GM23338 (cell line): Measurements from ENCODE around the gene RBM44. TPM values are rescaled to one million over a fixed set of nuclear protein-coding genes. Genes with fewer than 3 reads are reported as not detected.

Source experiments
- ATAC-seq: fragments of 200-7000 bp; cut with Tn5 transposase; 3 replicates; pipeline ENCODE4 v1.9.1; 2020
- DNase-seq: peaks from one replicate; pipeline ENCODE4 v3.0.0-alpha.2; 2015; ENCODE audit warnings: low spot score
- H2AFZ ChIP-seq: fragments of 200-600 bp; sonication (generic); 2 replicates; pipeline ENCODE4 v1.8.0; 2016; ENCODE audit warnings: antibody characterized with exemption, mild to moderate bottlenecking, moderate library complexity
- H3F3A ChIP-seq: fragments of 200-600 bp; sonication (generic); replicated peaks from 2 replicates; pipeline ENCODE4 v1.8.0; 2017; ENCODE audit warnings: antibody characterized with exemption, mixed run types, low read depth
- H3K27ac ChIP-seq: fragments of 200-600 bp; sonication (generic); 2 replicates; pipeline ENCODE4 v1.6.1; 2016; ENCODE audit warnings: low read depth
- H3K27me3 ChIP-seq: fragments of 200-600 bp; sonication (generic); 2 replicates; pipeline ENCODE4 v1.8.0; 2016; ENCODE audit warnings: mild to moderate bottlenecking, mixed run types, moderate library complexity; ENCODE audit not compliant: insufficient read depth
- H3K36me3 ChIP-seq: fragments of 200-600 bp; sonication (generic); 2 replicates; pipeline ENCODE4 v1.8.0; 2016; ENCODE audit warnings: mild to moderate bottlenecking; ENCODE audit not compliant: insufficient read depth
- H3K4me1 ChIP-seq: fragments of 200-600 bp; sonication (generic); 2 replicates; pipeline ENCODE4 v1.8.0; 2016; ENCODE audit warnings: mild to moderate bottlenecking, moderate library complexity; ENCODE audit not compliant: insufficient read depth
- H3K4me2 ChIP-seq: fragments of 200-600 bp; sonication (generic); 2 replicates; pipeline ENCODE4 v1.7.1; 2017; ENCODE audit warnings: mixed run types
- H3K4me3 ChIP-seq: fragments of 200-600 bp; sonication (generic); 2 replicates; pipeline ENCODE4 v1.6.1; 2016; ENCODE audit warnings: mixed run types
- H3K79me2 ChIP-seq: fragments of 200-600 bp; sonication (generic); replicated peaks from 2 replicates; pipeline ENCODE4 v1.8.0; 2017; ENCODE audit warnings: mild to moderate bottlenecking; ENCODE audit not compliant: insufficient read depth
- H3K9me2 ChIP-seq: fragments of 200-600 bp; sonication (generic); 2 replicates; pipeline ENCODE4 v1.8.0; 2017; ENCODE audit not compliant: insufficient read depth
- H4K20me1 ChIP-seq: fragments of 200-600 bp; sonication (generic); replicated peaks from 2 replicates; pipeline ENCODE4 v1.8.0; 2017; ENCODE audit warnings: mild to moderate bottlenecking; ENCODE audit not compliant: insufficient read depth
- H3K27ac Mint-ChIP-seq: 2 replicates; pipeline ENCODE4 v1.8.0; 2020; ENCODE audit warnings: inconsistent platforms, mild to moderate bottlenecking, moderate library complexity, mixed read lengths
- H3K27me3 Mint-ChIP-seq: 3 replicates; pipeline ENCODE4 v1.8.0; 2022; ENCODE audit warnings: low read depth, mild to moderate bottlenecking, moderate library complexity, mixed read lengths, inconsistent platforms; ENCODE audit not compliant: insufficient read depth, poor library complexity
- H3K36me3 Mint-ChIP-seq: 3 replicates; pipeline ENCODE4 v1.8.0; 2021; ENCODE audit warnings: low read depth, mild to moderate bottlenecking, inconsistent platforms, moderate library complexity, mixed read lengths
- H3K4me1 Mint-ChIP-seq: 3 replicates; pipeline ENCODE4 v1.8.0; 2020; ENCODE audit warnings: mild to moderate bottlenecking, inconsistent platforms, mixed read lengths
- H3K4me3 Mint-ChIP-seq: 3 replicates; pipeline ENCODE4 v1.8.0; 2021; ENCODE audit warnings: moderate library complexity, mild to moderate bottlenecking, inconsistent platforms, mixed read lengths
- H3K9me3 Mint-ChIP-seq: 3 replicates; pipeline ENCODE4 v1.8.0; 2020; ENCODE audit warnings: moderate library complexity, mild to moderate bottlenecking, inconsistent platforms, mixed read lengths
- CREB1 ChIP-seq: fragments of 250-450 bp; sonication (Bioruptor Pico); IDR thresholded peaks from 2 replicates; pipeline ENCODE4 v1.5.0; 2020; ENCODE audit warnings: low read depth, mild to moderate bottlenecking, moderate library complexity
- CTCF ChIP-seq, 2 experiments: fragments of 200-600 bp in 1 of 2; sonication (generic) in 1 of 2; conservative IDR thresholded peaks; 2 replicates each; pipeline versions ENCODE4 v1.5.1 to v1.6.1; 2016 to 2017; ENCODE audit warnings: antibody characterized with exemption in 2 of 2, low read depth in 2 of 2, mild to moderate bottlenecking in 2 of 2, moderate library complexity in 1 of 2
- ETS1 ChIP-seq: IDR thresholded peaks from 2 replicates; pipeline ENCODE4 v1.6.1; 2016; ENCODE audit warnings: antibody characterized with exemption
- EZH2 ChIP-seq: fragments of 200-600 bp; sonication (generic); IDR thresholded peaks from one replicate; pipeline ENCODE4 v1.8.0; 2017; ENCODE audit warnings: antibody characterized with exemption, mild to moderate bottlenecking, low read depth; ENCODE audit not compliant: unreplicated experiment
- EZH2phosphoT487 ChIP-seq: fragments of 200-600 bp; sonication (generic); IDR thresholded peaks from one replicate; pipeline ENCODE4 v1.8.1; 2018; ENCODE audit warnings: antibody characterized with exemption; ENCODE audit not compliant: unreplicated experiment
- POLR2AphosphoS5 ChIP-seq: IDR thresholded peaks from 2 replicates; pipeline ENCODE4 v1.6.1; 2016; ENCODE audit warnings: antibody characterized with exemption, low read depth
- REST ChIP-seq: IDR thresholded peaks from one replicate; pipeline ENCODE4 v1.6.1; 2018; ENCODE audit warnings: antibody characterized with exemption; ENCODE audit not compliant: unreplicated experiment
- STAT1 ChIP-seq: IDR thresholded peaks from one replicate; pipeline ENCODE4 v1.6.1; 2016; ENCODE audit warnings: antibody characterized with exemption; ENCODE audit not compliant: unreplicated experiment
- ZNF331 ChIP-seq: fragments of 250-450 bp; sonication (Bioruptor Pico); IDR thresholded peaks from 2 replicates; pipeline ENCODE4 v1.5.0; 2020; ENCODE audit warnings: low read depth, mild to moderate bottlenecking, moderate library complexity
- ZNF462 ChIP-seq: fragments of 250-450 bp; sonication (Bioruptor Pico); IDR thresholded peaks from 2 replicates; pipeline ENCODE4 v1.5.0; 2020; ENCODE audit warnings: mild to moderate bottlenecking, moderate library complexity
- polyA plus RNA-seq: library from polyadenylated mRNA; unstranded; fragments of >200 nt; fragmentation: Nextera tagmentation; extraction: Ambion mirVana; gene quantifications from 2 replicates; pipeline ENCODE4 v1.2.1, GENCODE V29; 2016
- total RNA-seq: library from RNA; depleted of rRNA; stranded (reverse); fragments of >200 nt; shearing (Covaris generic); gene quantifications from 2 replicates; pipeline ENCODE4 v1.2.3, GENCODE V29; 2014

RBM44 gene
- total and polyA plus RNA-seq, 2 experiments from 2014 or later: 0.29 to 0.87 TPM

- Mint-ChIP-seq H3K9me3 (no peaks in the 10 kb centered on the region), H3K27me3 (peaks cover 2% of the 10 kb centered on the region), H3K4me1 (no peaks in the 10 kb centered on the region), H3K27ac (no peak overlapping the region), H3K36me3 (peaks cover 57% of the 10 kb centered on the region), H3K4me3 (no peak overlapping the region)
- H3K4me1 ChIP-seq: no peaks in the 10 kb centered on the region
- no peaks in the 10 kb centered on the region for H3K27me3 ChIP-seq
- DNase-seq (no peak), ATAC-seq (no peak)
- peaks cover 42% of the 10 kb centered on the region for H3K36me3 ChIP-seq
- no peak overlapping the region for H2AFZ ChIP-seq
- peaks cover 7% of the 10 kb centered on the region; the same call in 1 of the 2 replicates for H4K20me1 ChIP-seq
- no peak overlapping the region for H3K27ac ChIP-seq
- H3K79me2 ChIP-seq: no peaks in the 10 kb centered on the region
- no peak overlapping the region for H3K4me3 ChIP-seq
- peaks cover 2% of the 10 kb centered on the region; the same call in 1 of the 2 replicates for H3F3A ChIP-seq
- TF ChIP-seq EZH2phosphoT487 (no peak), ETS1 (no peak), EZH2 (no peak), CTCF (conservative IDR thresholded peaks at IDR 0.05; ENCODE audit: low read depth in 2 of 2) (no peak), STAT1 (no peak), REST (no peak)
- H3K4me2 ChIP-seq: no peak overlapping the region
- H3K9me2 ChIP-seq: no peaks in the 10 kb centered on the region
Observed at GRCh38 chr2:237758185-237758584, 40.4 kb upstream of the RBM44 start.

GRCh38 chr2:237759176-237759575 is 39.4 kb upstream of the RBM44 start:
- Mint-ChIP-seq H3K4me1 (no peaks in the 10 kb centered on the region), H3K4me3 (no peak overlapping the region), H3K9me3 (no peaks in the 10 kb centered on the region), H3K36me3 (peaks cover 53% of the 10 kb centered on the region), H3K27me3 (peaks cover 4% of the 10 kb centered on the region), H3K27ac (no peak overlapping the region)
- no peak overlapping the region for H2AFZ ChIP-seq
- H3F3A ChIP-seq: no peaks in the 10 kb centered on the region
- H4K20me1 ChIP-seq: peaks cover 7% of the 10 kb centered on the region; the same call in 1 of the 2 replicates
- H3K79me2 ChIP-seq: no peaks in the 10 kb centered on the region
- H3K4me3 ChIP-seq: no peak overlapping the region
- DNase-seq (no peak), ATAC-seq (no peak)
- no peaks in the 10 kb centered on the region for H3K27me3 ChIP-seq
- no peak overlapping the region for H3K27ac ChIP-seq
- H3K36me3 ChIP-seq: peaks cover 35% of the 10 kb centered on the region
- no peak overlapping the region for H3K4me2 ChIP-seq
- H3K4me1 ChIP-seq: no peaks in the 10 kb centered on the region
- no peaks in the 10 kb centered on the region for H3K9me2 ChIP-seq
- TF ChIP-seq POLR2AphosphoS5 (no peak), EZH2 (no peak), CREB1 (CRISPR knock-in tag) (no peak), ZNF462 (CRISPR knock-in tag) (no peak), ZNF331 (CRISPR knock-in tag) (no peak)
